Ectodermal cell (in vitro differentiated cells): ENCODE results near the gene PLEKHG7.

Source experiments
- H3K27ac ChIP-seq: 2 replicates; pipeline ENCODE4 v1.7.0; 2013; ENCODE audit warnings: mild to moderate bottlenecking, low read depth, low read length; ENCODE audit not compliant: insufficient read depth, poor library complexity, severe bottlenecking
- H3K27me3 ChIP-seq: 2 replicates; pipeline ENCODE4 v1.7.0; 2013; ENCODE audit warnings: mild to moderate bottlenecking, low read length; ENCODE audit not compliant: insufficient read depth, control insufficient read depth, poor library complexity, severe bottlenecking
- H3K36me3 ChIP-seq: one replicate; pipeline ENCODE4 v1.7.0; 2013; ENCODE audit warnings: low read length; ENCODE audit not compliant: control insufficient read depth, insufficient read depth
- H3K4me1 ChIP-seq: one replicate; pipeline ENCODE4 v1.7.0; 2013; ENCODE audit warnings: low read length; ENCODE audit not compliant: control insufficient read depth, insufficient read depth
- H3K4me3 ChIP-seq: 2 replicates; pipeline ENCODE4 v1.7.0; 2013; ENCODE audit warnings: low read depth, low read length, control low read depth; ENCODE audit not compliant: insufficient read depth
- H3K9me3 ChIP-seq: 2 replicates; pipeline ENCODE4 v1.7.0; 2013; ENCODE audit warnings: mild to moderate bottlenecking, low read length, moderate library complexity; ENCODE audit not compliant: control insufficient read depth
- WGBS, 2 experiments: methylation state at CpG; one replicate each; pipeline ENCODE4 v1.1.7; 2013; ENCODE audit warnings: missing lambda C conversion rate in 2 of 2; 5-methylcytosine and 5-hydroxymethylcytosine counted together

Gene PLEKHG7

GRCh38 chr12:92673756-92674155 is 29.0 kb upstream of the PLEKHG7 start:
- no peak overlapping the region for H3K4me3 ChIP-seq
- no peaks in the 10 kb centered on the region for H3K9me3 ChIP-seq
- WGBS, 2 experiments = 93% methylated on average over 3 of the region's 3 CpGs
- H3K27ac ChIP-seq = no peak overlapping the region
- no peaks in the 10 kb centered on the region for H3K36me3 ChIP-seq
- no peaks in the 10 kb centered on the region for H3K4me1 ChIP-seq
- H3K27me3 ChIP-seq = no peaks in the 10 kb centered on the region

- H3K9me3 ChIP-seq = no peaks in the 10 kb centered on the region
- no peak overlapping the region for H3K27ac ChIP-seq
- H3K36me3 ChIP-seq = no peaks in the 10 kb centered on the region
- no peaks in the 10 kb centered on the region for H3K4me1 ChIP-seq
- H3K27me3 ChIP-seq = no peaks in the 10 kb centered on the region
- no peak overlapping the region for H3K4me3 ChIP-seq
- WGBS, 2 experiments = 57 to 61% methylated on average over 3 of the region's 3 CpGs
Measured at GRCh38 chr12:92674500-92674899, 28.3 kb upstream of the PLEKHG7 start.

- H3K27me3 ChIP-seq = no peaks in the 10 kb centered on the region
- H3K36me3 ChIP-seq = no peaks in the 10 kb centered on the region
- no peaks in the 10 kb centered on the region for H3K4me1 ChIP-seq
- no peaks in the 10 kb centered on the region for H3K9me3 ChIP-seq
- no peak overlapping the region for H3K27ac ChIP-seq
- no peak overlapping the region for H3K4me3 ChIP-seq
- WGBS, 2 experiments = 92 to 97% methylated on average over 4 of the region's 5 CpGs
Measured at GRCh38 chr12:92675092-92675865, 27.5 kb upstream of the PLEKHG7 start.

DNA sequence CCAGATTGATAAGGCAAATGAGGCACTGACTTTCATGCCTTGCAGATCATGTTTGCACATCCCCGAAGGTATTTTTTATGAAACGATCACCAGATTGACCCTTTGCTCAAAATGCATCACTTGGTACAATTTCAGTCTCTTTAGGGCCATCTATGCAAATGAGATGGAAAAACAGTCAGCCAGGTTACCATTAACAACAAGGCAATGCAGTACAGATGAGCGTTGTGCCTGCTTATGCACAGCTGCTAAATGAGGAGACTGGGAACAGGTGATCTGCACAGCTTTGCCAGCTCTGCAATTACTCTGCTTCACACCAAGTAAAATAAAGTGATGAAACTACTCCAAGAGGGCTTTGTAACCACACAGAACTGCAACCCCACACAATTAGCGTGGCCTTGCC is 26.1 kb upstream of the PLEKHG7 start:
- no peaks in the 10 kb centered on the region for H3K36me3 ChIP-seq
- H3K9me3 ChIP-seq = no peaks in the 10 kb centered on the region
- H3K4me3 ChIP-seq = no peak overlapping the region
- H3K4me1 ChIP-seq = no peaks in the 10 kb centered on the region
- 90 to 96% methylated on average over 4 of the region's 4 CpGs for WGBS, 2 experiments
- H3K27ac ChIP-seq = no peak overlapping the region
- H3K27me3 ChIP-seq = no peaks in the 10 kb centered on the region

DNA sequence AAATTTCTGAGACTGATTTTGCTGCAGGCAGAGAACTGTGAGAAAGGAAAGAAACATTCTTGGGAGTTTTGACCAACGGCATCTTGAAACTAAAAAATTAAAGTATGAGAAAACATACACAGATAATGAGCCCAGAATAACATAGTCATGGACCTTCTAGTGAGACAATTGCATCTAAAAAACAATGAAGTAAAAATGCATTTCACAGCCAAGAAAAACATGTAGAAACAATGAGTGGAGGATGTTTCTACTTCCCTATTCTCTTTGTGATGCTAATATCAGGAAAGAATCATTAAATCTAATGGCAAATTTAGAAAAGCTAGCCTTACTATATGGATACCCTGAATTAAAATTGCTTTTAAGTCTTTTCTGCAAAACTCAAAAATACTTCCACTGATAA is 12.2 kb upstream of the PLEKHG7 start:
- Histone ChIP-seq H3K9me3 (no peaks in the 10 kb centered on the region), H3K36me3 (no peaks in the 10 kb centered on the region)
- 93 to 100% methylated on average over 1 of the region's 1 CpG for WGBS, 2 experiments

DNA sequence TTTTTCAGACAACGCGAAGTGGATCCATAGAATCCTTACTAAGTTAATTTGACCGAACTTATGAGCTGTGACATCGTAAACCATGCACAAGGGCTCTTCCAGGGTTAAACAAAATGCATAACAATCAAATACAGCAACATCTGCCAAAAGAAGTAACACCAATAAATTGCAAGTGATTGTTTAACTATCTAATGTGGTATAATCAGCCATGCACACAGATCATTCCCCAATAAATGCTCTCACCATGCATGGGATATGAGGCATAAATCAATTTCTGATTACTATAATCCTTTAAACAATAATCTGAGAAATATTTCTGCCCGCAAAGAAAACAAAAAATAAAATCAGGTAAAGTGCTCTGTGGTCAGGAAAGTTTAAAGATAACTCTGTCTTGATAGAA is 7.7 kb upstream of the PLEKHG7 start:
- no peak overlapping the region for H3K4me3 ChIP-seq
- WGBS, 2 experiments = 94 to 97% methylated on average over 5 of the region's 5 CpGs
- no peaks in the 10 kb centered on the region for H3K9me3 ChIP-seq
- no peaks in the 10 kb centered on the region for H3K4me1 ChIP-seq
- H3K36me3 ChIP-seq = no peaks in the 10 kb centered on the region
- no peak overlapping the region for H3K27ac ChIP-seq
- no peaks in the 10 kb centered on the region for H3K27me3 ChIP-seq

More for the DNA sequence above, 12.2 kb upstream of the PLEKHG7 start:
- no peaks in the 10 kb centered on the region for H3K4me1 ChIP-seq
- no peak overlapping the region for H3K27ac ChIP-seq
- H3K4me3 ChIP-seq = no peak overlapping the region
- no peaks in the 10 kb centered on the region for H3K27me3 ChIP-seq

DNA sequence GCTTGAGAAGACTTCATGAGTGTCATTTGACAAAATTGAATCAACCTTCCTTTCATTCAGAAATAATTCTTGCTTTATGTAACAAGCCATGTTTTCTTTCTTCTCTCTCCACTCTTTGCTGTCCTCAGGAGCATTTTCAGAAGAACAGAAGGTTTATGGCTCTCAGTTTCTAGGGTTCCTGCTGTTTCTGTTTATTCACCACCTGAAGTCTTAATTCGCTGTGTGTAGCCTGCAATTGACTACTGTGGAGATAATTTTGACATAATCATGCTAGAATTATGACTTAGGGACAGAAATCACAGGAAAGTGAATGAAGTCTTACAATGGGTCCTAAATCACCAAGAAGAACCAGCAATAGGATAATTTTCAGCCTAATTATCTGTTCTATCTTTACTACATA is 7.2 kb upstream of the PLEKHG7 start:
- H3K27ac ChIP-seq = no peak overlapping the region
- H3K27me3 ChIP-seq = no peaks in the 10 kb centered on the region
- H3K4me3 ChIP-seq = no peak overlapping the region
- H3K9me3 ChIP-seq = no peaks in the 10 kb centered on the region
- WGBS, 2 experiments = 77 to 92% methylated on average over 1 of the region's 1 CpG
- H3K4me1 ChIP-seq = no peaks in the 10 kb centered on the region
- no peaks in the 10 kb centered on the region for H3K36me3 ChIP-seq

- H3K4me3 ChIP-seq = no peak overlapping the region
- H3K27me3 ChIP-seq = no peaks in the 10 kb centered on the region
- no peaks in the 10 kb centered on the region for H3K36me3 ChIP-seq
- H3K9me3 ChIP-seq = no peaks in the 10 kb centered on the region
- no peaks in the 10 kb centered on the region for H3K4me1 ChIP-seq
- no peak overlapping the region for H3K27ac ChIP-seq
Measured at GRCh38 chr12:92696216-92696615, 6.6 kb upstream of the PLEKHG7 start.

DNA sequence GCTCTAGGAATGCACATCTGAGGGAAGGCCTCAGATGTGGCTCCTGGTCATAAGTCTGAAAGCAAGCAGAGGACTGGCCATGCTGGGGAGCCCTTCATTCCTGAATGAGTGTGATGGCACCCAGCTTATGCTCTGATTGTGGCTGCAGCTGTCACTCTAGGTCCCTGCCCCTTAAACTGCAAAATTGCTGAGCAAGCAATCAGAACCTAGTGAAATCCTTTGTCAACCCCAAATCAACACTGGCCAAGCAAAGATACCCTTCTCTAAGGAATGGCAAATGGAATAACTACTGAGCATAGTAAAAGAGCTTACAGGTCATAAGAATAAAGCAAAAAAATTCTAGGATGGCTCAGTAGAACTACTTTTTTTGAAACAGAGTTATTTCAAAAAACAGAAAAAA is 4.3 kb upstream of the PLEKHG7 start:
- no peaks in the 10 kb centered on the region for H3K9me3 ChIP-seq
- no peak overlapping the region for H3K4me3 ChIP-seq
- H3K36me3 ChIP-seq = no peaks in the 10 kb centered on the region
- H3K4me1 ChIP-seq = no peaks in the 10 kb centered on the region
- H3K27me3 ChIP-seq = no peaks in the 10 kb centered on the region
- no peak overlapping the region for H3K27ac ChIP-seq

GRCh38 chr12:92701441-92701840 is 1.3 kb upstream of the PLEKHG7 start:
- Histone ChIP-seq H3K4me1 (no peaks in the 10 kb centered on the region), H3K36me3 (no peaks in the 10 kb centered on the region), H3K27ac (no peak overlapping the region), H3K27me3 (no peaks in the 10 kb centered on the region), H3K9me3 (no peaks in the 10 kb centered on the region), H3K4me3 (no peak overlapping the region)
- WGBS, 2 experiments = 100% methylated on average over 1 of the region's 1 CpG

DNA sequence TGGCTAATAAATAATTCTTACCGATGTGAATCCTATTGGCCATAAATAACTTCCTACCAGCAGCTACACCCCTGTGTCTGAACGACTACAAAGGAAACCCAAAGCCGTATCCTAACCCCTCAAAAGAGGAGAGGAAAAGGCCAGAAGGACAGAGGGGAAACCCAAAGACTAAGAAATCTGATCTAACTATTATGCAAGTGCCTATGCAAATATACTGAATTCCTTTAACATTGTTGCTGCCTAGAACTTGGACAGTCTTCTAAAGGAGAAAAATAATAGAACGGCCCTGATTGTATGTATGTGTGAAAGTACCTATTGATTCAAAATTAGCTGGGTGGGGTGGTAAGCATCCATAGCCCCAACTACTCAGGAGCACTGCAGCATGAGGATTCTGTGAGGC is 997 bp downstream of the PLEKHG7 start:
- Histone ChIP-seq H3K9me3 (no peaks in the 10 kb centered on the region), H3K27ac (no peak overlapping the region), H3K36me3 (no peaks in the 10 kb centered on the region), H3K4me3 (no peak overlapping the region), H3K4me1 (no peaks in the 10 kb centered on the region), H3K27me3 (no peaks in the 10 kb centered on the region)
- 76 to 86% methylated on average over 4 of the region's 4 CpGs for WGBS, 2 experiments
